Stimulated activated CD8-positive, alpha-beta memory T cell treated with anti-CD3 and anti-CD28 coated beads, Interleukin-7, amount 100 ng/mL, for 24 hours (primary cell): ENCODE results near the gene POLD4.
"Not testable (repeated sequence)": the region's sequence is repeated elsewhere in the genome, so short reads cannot be mapped to it uniquely, and the experiment has no call there.

Experiments
- DNase-seq: peaks from one replicate; pipeline ENCODE4 v3.0.0-alpha.2; 2020; ENCODE audit warnings: low read depth

POLD4 gene

GRCh38 chr11:67352546-67353316 lies 615 bp downstream of the POLD4 start:
- no peak for DNase-seq

GRCh38 chr11:67351275-67352005 lies 1.9 kb downstream of the POLD4 start:
- DNase-seq = no peak

GRCh38 chr11:67349928-67350465 lies 3.3 kb downstream of the POLD4 start:
- DNase-seq = no peak

GRCh38 chr11:67349457-67349856 lies 3.9 kb downstream of the POLD4 start:
- DNase-seq = no peak

GRCh38 chr11:67349036-67349435 lies 4.3 kb downstream of the POLD4 start:
- DNase-seq = no peak

- no peak for DNase-seq
Measured at GRCh38 chr11:67347964-67348749, 5.2 kb downstream of the POLD4 start.

GRCh38 chr11:67345920-67346819 lies 7.2 kb downstream of the POLD4 start:
- no peak for DNase-seq

- no peak for DNase-seq
Measured at GRCh38 chr11:67345247-67345919, 8.0 kb downstream of the POLD4 start.

GRCh38 chr11:67344264-67344663 lies 9.1 kb downstream of the POLD4 start:
- no peak for DNase-seq

- no peak for DNase-seq
Measured at GRCh38 chr11:67337257-67337656, 16.1 kb downstream of the POLD4 start.

GRCh38 chr11:67332081-67332691 lies 21.2 kb downstream of the POLD4 start:
- DNase-seq = no peak

- DNase-seq = no peak
Measured at GRCh38 chr11:67323526-67323925, 29.8 kb downstream of the POLD4 start.

GRCh38 chr11:67322049-67322448 lies 31.3 kb downstream of the POLD4 start:
- DNase-seq = no peak

GRCh38 chr11:67321313-67321871 lies 32.0 kb downstream of the POLD4 start:
- no peak for DNase-seq

GRCh38 chr11:67320691-67321090 lies 32.7 kb downstream of the POLD4 start:
- DNase-seq = no peak

- no peak for DNase-seq
Measured at GRCh38 chr11:67320011-67320410, 33.3 kb downstream of the POLD4 start.

- not testable (repeated sequence) for DNase-seq
Measured at GRCh38 chr11:67318876-67319275, 34.5 kb downstream of the POLD4 start.

- DNase-seq = no peak
Measured at GRCh38 chr11:67317888-67318555, 35.3 kb downstream of the POLD4 start.

GRCh38 chr11:67317205-67317887 lies 36.0 kb downstream of the POLD4 start:
- peak; percentile 98 for DNase-seq
